HEK293 (cell line): Measurements from ENCODE around the gene SUMF1.

Experiments
- CTCF ChIA-PET: fragments of 350-600 bp; formaldehyde crosslinking; extraction: SDS; loops from one replicate; lab custom pipeline; 2021; ENCODE audit warnings: antibody characterized with exemption; lab: Yijun Ruan, JAX
- POLR2A ChIA-PET: fragments of 300-600 bp; formaldehyde crosslinking; extraction: SDS; loops from one replicate; lab custom pipeline; 2020; ENCODE audit warnings: antibody characterized with exemption, inconsistent platforms; lab: Yijun Ruan, JAX
- H3K27ac ChIP-seq: fragments of 200-500 bp; sonication (Bioruptor generic); 2 replicates; pipeline ENCODE4 v1.5.1; 2014; ENCODE audit warnings: low read depth, low read length, control low read depth, inconsistent platforms; ENCODE audit errors: extremely low read depth
- H3K36me3 ChIP-seq, 2 experiments: fragments of 200-500 bp in 1 of 2; sonication (Bioruptor generic) in 1 of 2; 1 replicate in 1 of 2; 2 replicates in 1 of 2; pipeline ENCODE4 v1.5.1; 2014 to 2017; ENCODE audit warnings: inconsistent platforms in 2 of 2, low read length in 2 of 2; ENCODE audit not compliant: control insufficient read depth in 2 of 2, insufficient read depth in 1 of 2
- H3K4me1 ChIP-seq: fragments of 200-500 bp; sonication (Bioruptor generic); 2 replicates; pipeline ENCODE4 v1.5.1; 2014; ENCODE audit warnings: mild to moderate bottlenecking, low read length, inconsistent platforms; ENCODE audit not compliant: control insufficient read depth, insufficient read depth
- H3K4me3 ChIP-seq: 2 replicates; pipeline ENCODE4 v1.5.1; 2011; ENCODE audit warnings: low read depth, mild to moderate bottlenecking, control low read depth, low read length, moderate library complexity
- H3K9me3 ChIP-seq: fragments of 200-500 bp; sonication (Bioruptor generic); 2 replicates; pipeline ENCODE4 v1.5.1; 2014; ENCODE audit warnings: low read depth, low read length, inconsistent platforms; ENCODE audit not compliant: control insufficient read depth, insufficient read depth
- ATF2 ChIP-seq: fragments of 450-650 bp; formaldehyde crosslinking; IDR thresholded peaks from 2 replicates; pipeline ENCODE4 v1.5.1; 2016; ENCODE audit warnings: missing biosample characterization, missing genetic modification characterization, low read depth
- BCL11A ChIP-seq: fragments of 450-650 bp; formaldehyde crosslinking; IDR thresholded peaks from 2 replicates; pipeline ENCODE4 v1.5.1; 2016; ENCODE audit warnings: low read depth, missing biosample characterization, missing genetic modification characterization
- HOXD13 ChIP-seq: sonication (generic); formaldehyde crosslinking; IDR thresholded peaks from 2 replicates; pipeline ENCODE4 v1.8.0; 2022; ENCODE audit warnings: missing genetic modification reagents, borderline replicate concordance
- KLF7 ChIP-seq: fragments of 450-650 bp; formaldehyde crosslinking; IDR thresholded peaks from 2 replicates; pipeline ENCODE4 v1.5.1; 2016; ENCODE audit warnings: missing biosample characterization, missing genetic modification characterization, borderline replicate concordance
- OSR2 ChIP-seq: fragments of 450-650 bp; formaldehyde crosslinking; IDR thresholded peaks from 2 replicates; pipeline ENCODE4 v1.5.1; 2016; ENCODE audit warnings: missing biosample characterization, missing genetic modification characterization
- SALL2 ChIP-seq: fragments of 450-650 bp; formaldehyde crosslinking; IDR thresholded peaks from 2 replicates; pipeline ENCODE4 v1.5.0; 2017; ENCODE audit warnings: missing biosample characterization, mild to moderate bottlenecking, missing genetic modification characterization, borderline replicate concordance
- SP2 ChIP-seq: fragments of 450-650 bp; formaldehyde crosslinking; IDR thresholded peaks from 2 replicates; pipeline ENCODE4 v1.5.1; 2016; ENCODE audit warnings: missing biosample characterization, missing genetic modification characterization
- TCF7L2 ChIP-seq: IDR thresholded peaks from 2 replicates; pipeline ENCODE4 v1.6.1; 2011; ENCODE audit warnings: low read depth, mild to moderate bottlenecking, inconsistent platforms, low read length, moderate library complexity, borderline replicate concordance
- TSHZ1 ChIP-seq: fragments of 450-650 bp; formaldehyde crosslinking; IDR thresholded peaks from 2 replicates; pipeline ENCODE4 v1.5.1; 2016; ENCODE audit warnings: missing biosample characterization, missing genetic modification characterization, borderline replicate concordance
- ZBTB17 ChIP-seq: fragments of 450-650 bp; formaldehyde crosslinking; IDR thresholded peaks from 2 replicates; pipeline ENCODE4 v1.5.1; 2016; ENCODE audit warnings: missing biosample characterization, missing genetic modification characterization
- ZBTB7A ChIP-seq: fragments of 450-650 bp; formaldehyde crosslinking; IDR thresholded peaks from 2 replicates; pipeline ENCODE4 v1.5.1; 2016; ENCODE audit warnings: low read depth, missing biosample characterization, missing genetic modification characterization
- ZEB2 ChIP-seq: fragments of 450-650 bp; formaldehyde crosslinking; IDR thresholded peaks from 2 replicates; pipeline ENCODE4 v1.5.1; 2016; ENCODE audit warnings: missing biosample characterization, missing genetic modification characterization
- ZNF138 ChIP-seq: fragments of 450-650 bp; formaldehyde crosslinking; IDR thresholded peaks from 2 replicates; pipeline ENCODE4 v1.5.1; 2016; ENCODE audit warnings: missing biosample characterization, missing genetic modification characterization, borderline replicate concordance
- ZNF157 ChIP-seq: fragments of 450-650 bp; formaldehyde crosslinking; IDR thresholded peaks from 2 replicates; pipeline ENCODE4 v1.5.1; 2016; ENCODE audit warnings: missing biosample characterization, missing genetic modification characterization
- ZNF2 ChIP-seq: fragments of 450-650 bp; formaldehyde crosslinking; IDR thresholded peaks from 2 replicates; pipeline ENCODE4 v1.5.1; 2016; ENCODE audit warnings: missing biosample characterization, missing genetic modification characterization
- ZNF221 ChIP-seq: fragments of 450-650 bp; formaldehyde crosslinking; IDR thresholded peaks from 2 replicates; pipeline ENCODE4 v1.5.1; 2017; ENCODE audit warnings: missing biosample characterization, missing genetic modification characterization, borderline replicate concordance
- ZNF24 ChIP-seq: fragments of 450-650 bp; formaldehyde crosslinking; IDR thresholded peaks from 2 replicates; pipeline ENCODE4 v1.5.1; 2016; ENCODE audit warnings: missing biosample characterization, missing genetic modification characterization
- ZNF335 ChIP-seq: fragments of 450-650 bp; formaldehyde crosslinking; conservative IDR thresholded peaks from 2 replicates; pipeline ENCODE4 v1.5.1; 2016; ENCODE audit warnings: missing biosample characterization, missing genetic modification characterization
- ZNF341 ChIP-seq: fragments of 450-650 bp; formaldehyde crosslinking; IDR thresholded peaks from 2 replicates; pipeline ENCODE4; 2016; ENCODE audit warnings: low read depth, missing biosample characterization, missing genetic modification characterization
- ZNF398 ChIP-seq: fragments of 450-650 bp; formaldehyde crosslinking; IDR thresholded peaks from 2 replicates; pipeline ENCODE4 v1.5.1; 2017; ENCODE audit warnings: missing biosample characterization, missing genetic modification characterization
- ZNF521 ChIP-seq: fragments of 450-650 bp; formaldehyde crosslinking; IDR thresholded peaks from 2 replicates; pipeline ENCODE4 v1.5.1; 2017; ENCODE audit warnings: missing biosample characterization, mild to moderate bottlenecking, missing genetic modification characterization
- ZNF558 ChIP-seq: fragments of 450-650 bp; formaldehyde crosslinking; IDR thresholded peaks from 2 replicates; pipeline ENCODE4 v1.5.1; 2016; ENCODE audit warnings: missing biosample characterization, missing genetic modification characterization
- ZNF560 ChIP-seq: fragments of 450-650 bp; formaldehyde crosslinking; IDR thresholded peaks from 2 replicates; pipeline ENCODE4 v1.5.1; 2017; ENCODE audit warnings: missing biosample characterization, missing genetic modification characterization, borderline replicate concordance
- ZNF596 ChIP-seq: fragments of 450-650 bp; IDR thresholded peaks from 2 replicates; pipeline ENCODE4 v1.5.0; 2018; ENCODE audit warnings: missing biosample characterization, mild to moderate bottlenecking, missing genetic modification characterization, moderate library complexity
- ZNF610 ChIP-seq: fragments of 450-650 bp; formaldehyde crosslinking; IDR thresholded peaks from 2 replicates; pipeline ENCODE4 v1.5.1; 2016; ENCODE audit warnings: missing biosample characterization, missing genetic modification characterization, borderline replicate concordance
- ZNF658 ChIP-seq: fragments of 450-650 bp; formaldehyde crosslinking; IDR thresholded peaks from 2 replicates; pipeline ENCODE4; 2016; ENCODE audit warnings: missing biosample characterization, missing genetic modification characterization
- ZNF670 ChIP-seq: fragments of 450-650 bp; formaldehyde crosslinking; IDR thresholded peaks from 2 replicates; pipeline ENCODE4 v1.5.1; 2016; ENCODE audit warnings: missing biosample characterization, missing genetic modification characterization, low read depth
- ZNF747 ChIP-seq: fragments of 450-650 bp; formaldehyde crosslinking; IDR thresholded peaks from 2 replicates; pipeline ENCODE4 v1.5.1; 2016; ENCODE audit warnings: missing biosample characterization, missing genetic modification characterization
- ZNF777 ChIP-seq: fragments of 450-650 bp; formaldehyde crosslinking; IDR thresholded peaks from 2 replicates; pipeline ENCODE4 v1.5.1; 2017; ENCODE audit warnings: missing biosample characterization, missing genetic modification characterization, borderline replicate concordance
- ZNF830 ChIP-seq: fragments of 450-650 bp; IDR thresholded peaks from 2 replicates; pipeline ENCODE4 v1.5.0; 2018; ENCODE audit warnings: missing biosample characterization, missing genetic modification characterization, low read depth, mild to moderate bottlenecking, moderate library complexity
- TF ChIP-seq, protein P1 (sequence below): fragments of 450-650 bp; formaldehyde crosslinking; IDR thresholded peaks from 2 replicates; pipeline ENCODE4 v1.5.1; 2016; ENCODE audit warnings: missing biosample characterization, missing genetic modification characterization, borderline replicate concordance

SUMF1 gene

GRCh38 chr3:4426782-4427344, 40.2 kb downstream of the SUMF1 start (continued):
- no peak for TF ChIP-seq TSHZ1 (tag by site-specific recombination)
- no peak for TF ChIP-seq ZNF558
- TF ChIP-seq ZNF670, result no peak
- peak; percentile 61 for TF ChIP-seq OSR2 (tag by site-specific recombination)
- TF ChIP-seq ZNF335, result peak; percentile 70
- no peak for TF ChIP-seq TCF7L2
- no peak for TF ChIP-seq BCL11A (tag by site-specific recombination)
- TF ChIP-seq ZNF221, result no peak
- TF ChIP-seq ZNF157 (tag by site-specific recombination), result no peak
- TF ChIP-seq KLF7 (tag by site-specific recombination), result no peak
- peak; percentile 40; the same call in 1 of the 2 replicates for TF ChIP-seq ZBTB17 (tag by site-specific recombination)
- no peak for TF ChIP-seq ZNF596 (tag by site-specific recombination)
- TF ChIP-seq ZNF2 (tag by site-specific recombination), result peak; percentile 91
- TF ChIP-seq ZNF830 (tag by site-specific recombination), result no peak
- TF ChIP-seq ZNF777 (tag by site-specific recombination), result no peak
- TF ChIP-seq ZNF610, result no peak
- 0 out of 2 replicates have a peak, but pooled peaks have one; percentile 33 for TF ChIP-seq ZEB2 (tag by site-specific recombination)
- peak; percentile 28; the same call in 1 of the 2 replicates for TF ChIP-seq SP2 (tag by site-specific recombination)
- TF ChIP-seq ZBTB7A (tag by site-specific recombination), result no peak
- no peak for TF ChIP-seq ZNF24
- no peak for TF ChIP-seq ZNF138 (tag by site-specific recombination)
- TF ChIP-seq ZNF747 (tag by site-specific recombination), result no peak
- no peak for TF ChIP-seq SALL2 (tag by site-specific recombination)
- TF ChIP-seq, all 188 proteins: peak for 12

DNA sequence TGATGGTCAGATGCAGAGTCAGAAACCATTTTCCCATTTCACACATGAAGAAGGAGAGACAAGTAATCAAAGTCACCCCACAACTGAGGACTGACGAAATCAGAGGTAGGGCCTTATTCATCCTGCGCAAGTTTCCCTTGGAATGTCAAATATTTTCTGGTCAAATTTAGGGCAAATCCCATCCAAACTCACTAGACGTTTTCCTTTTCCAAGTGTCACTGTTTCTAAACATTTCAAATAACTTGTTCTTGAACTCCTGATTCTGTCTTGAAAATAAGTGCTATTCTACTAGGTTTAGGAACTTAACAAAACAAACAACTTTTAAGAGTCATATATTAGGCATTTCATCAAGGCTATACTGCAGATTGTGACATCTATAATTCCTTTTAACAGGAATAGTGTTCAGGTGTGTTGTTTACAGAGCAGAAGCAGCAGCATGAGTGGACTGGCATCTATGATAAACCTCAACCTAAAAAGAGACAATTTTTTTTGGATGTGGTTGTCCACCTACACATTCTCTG, 40.7 kb downstream of the SUMF1 start:
- Histone ChIP-seq H3K27ac (no peak overlapping the region), H3K36me3 (no peaks in the 10 kb centered on the region), H3K9me3 (no peaks in the 10 kb centered on the region), H3K4me3 (no peak overlapping the region), H3K4me1 (peaks cover 9% of the 10 kb centered on the region)
- ChIA-PET POLR2A (no interaction called here), CTCF (interaction anchor here (1.1 kb wide), 1 partner anchor 75 kb away, joined by 3 read pairs; no protein-coding TSS in a partner anchor)
- TF ChIP-seq ZNF341 (tag by site-specific recombination), result no peak
- TF ChIP-seq BCL11A (tag by site-specific recombination), result no peak
- TF ChIP-seq ZNF747 (tag by site-specific recombination), result no peak
- TF ChIP-seq, protein P1, sequence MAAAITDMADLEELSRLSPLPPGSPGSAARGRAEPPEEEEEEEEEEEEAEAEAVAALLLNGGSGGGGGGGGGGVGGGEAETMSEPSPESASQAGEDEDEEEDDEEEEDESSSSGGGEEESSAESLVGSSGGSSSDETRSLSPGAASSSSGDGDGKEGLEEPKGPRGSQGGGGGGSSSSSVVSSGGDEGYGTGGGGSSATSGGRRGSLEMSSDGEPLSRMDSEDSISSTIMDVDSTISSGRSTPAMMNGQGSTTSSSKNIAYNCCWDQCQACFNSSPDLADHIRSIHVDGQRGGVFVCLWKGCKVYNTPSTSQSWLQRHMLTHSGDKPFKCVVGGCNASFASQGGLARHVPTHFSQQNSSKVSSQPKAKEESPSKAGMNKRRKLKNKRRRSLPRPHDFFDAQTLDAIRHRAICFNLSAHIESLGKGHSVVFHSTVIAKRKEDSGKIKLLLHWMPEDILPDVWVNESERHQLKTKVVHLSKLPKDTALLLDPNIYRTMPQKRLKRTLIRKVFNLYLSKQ (tag by site-specific recombination), result no peak
- no peak for TF ChIP-seq ZNF398
- no peak for TF ChIP-seq ATF2 (tag by site-specific recombination)
- TF ChIP-seq ZNF560 (tag by site-specific recombination), result no peak
- TF ChIP-seq HOXD13 (CRISPR knock-in tag), result no peak
- TF ChIP-seq ZNF521 (tag by site-specific recombination), result no peak
- TF ChIP-seq ZNF658, result no peak
